IMR-90 (cell line): ENCODE results near the gene KAZN. TPM values are rescaled to one million over a fixed set of nuclear protein-coding genes. Genes with fewer than 3 reads are reported as not detected.
A peak's percentile ranks its signal among the peaks of the same experiment; 100 is the strongest.

Experiments used
- ATAC-seq: fragments of 200-7000 bp; cut with Tn5 transposase; 2 replicates; pipeline ENCODE4 v1.9.1; 2020; ENCODE audit warnings: low read depth, mild to moderate bottlenecking, moderate library complexity
- BruUV-seq: library from RNA; stranded (reverse); fragments of 400-500 nt; replicated peaks from 2 replicates; lab custom pipeline; 2021; lab: Mats Ljungman, UMichigan
- CTCF ChIA-PET: fragments of 300-600 bp; formaldehyde crosslinking; extraction: SDS; loops from one replicate; lab custom pipeline; 2021; ENCODE audit warnings: antibody characterized with exemption; lab: Yijun Ruan, JAX
- POLR2A ChIA-PET: fragments of 300-600 bp; sonication (Branson Sonifier 250); formaldehyde crosslinking; loops from one replicate; lab custom pipeline; 2022; ENCODE audit warnings: antibody characterized with exemption; ENCODE audit not compliant: unreplicated experiment; lab: Charles Lee
- DNase-seq: peaks from one replicate; pipeline ENCODE4 v3.0.0; 2013
- H2AFZ ChIP-seq: replicated peaks from 2 replicates; pipeline ENCODE3; 2013; ENCODE audit warnings: low read length, mild to moderate bottlenecking; ENCODE audit not compliant: poor library complexity
- H2AK5ac ChIP-seq: 2 replicates; pipeline ENCODE4 v1.6.1; 2013; ENCODE audit warnings: low read depth, low read length, inconsistent platforms
- H2AK9ac ChIP-seq: replicated peaks from 2 replicates; pipeline ENCODE3; 2013; ENCODE audit warnings: mild to moderate bottlenecking, low read depth, low read length, moderate library complexity; ENCODE audit not compliant: poor library complexity
- H2BK120ac ChIP-seq: 2 replicates; pipeline ENCODE4 v1.6.1; 2013; ENCODE audit warnings: low read depth, low read length, inconsistent platforms
- H2BK15ac ChIP-seq: 3 replicates; pipeline ENCODE4 v1.6.1; 2013; ENCODE audit warnings: low read depth, low read length, inconsistent platforms
- H2BK20ac ChIP-seq: 2 replicates; pipeline ENCODE4 v1.6.1; 2013; ENCODE audit warnings: low read depth, mild to moderate bottlenecking, inconsistent platforms, low read length, moderate library complexity
- H2BK5ac ChIP-seq: 2 replicates; pipeline ENCODE4 v1.6.1; 2013; ENCODE audit warnings: mild to moderate bottlenecking, low read depth, low read length, inconsistent platforms; ENCODE audit not compliant: poor library complexity, severe bottlenecking
- H3K14ac ChIP-seq: replicated peaks from 2 replicates; pipeline ENCODE4 v1.6.1; 2013; ENCODE audit warnings: low read depth, low read length, inconsistent platforms
- H3K18ac ChIP-seq: 2 replicates; pipeline ENCODE4 v1.6.1; 2013; ENCODE audit warnings: low read depth, low read length, control low read depth
- H3K23ac ChIP-seq: 2 replicates; pipeline ENCODE4 v1.6.1; 2013; ENCODE audit warnings: low read depth, low read length, inconsistent platforms
- H3K27ac ChIP-seq: 2 replicates; pipeline ENCODE4 v1.5.1; 2013; ENCODE audit warnings: mild to moderate bottlenecking, control low read depth, low read length; ENCODE audit not compliant: insufficient read depth
- H3K27me3 ChIP-seq: 2 replicates; pipeline ENCODE4 v1.6.1; 2013; ENCODE audit warnings: low read length; ENCODE audit not compliant: control insufficient read depth, insufficient read depth
- H3K36me3 ChIP-seq: 2 replicates; pipeline ENCODE4 v1.6.1; 2013; ENCODE audit warnings: low read length, mixed read lengths; ENCODE audit not compliant: control insufficient read depth, insufficient read depth
- H3K4ac ChIP-seq: 2 replicates; pipeline ENCODE4 v1.6.1; 2013; ENCODE audit warnings: low read depth, low read length, inconsistent platforms
- H3K4me1 ChIP-seq: 2 replicates; pipeline ENCODE4 v1.6.1; 2013; ENCODE audit warnings: low read length, mixed read lengths; ENCODE audit not compliant: control insufficient read depth, insufficient read depth
- H3K4me2 ChIP-seq: 2 replicates; pipeline ENCODE4 v1.6.1; 2013; ENCODE audit warnings: low read depth, mild to moderate bottlenecking, control low read depth, low read length, moderate library complexity
- H3K4me3 ChIP-seq: 2 replicates; pipeline ENCODE4 v1.5.1; 2013; ENCODE audit warnings: low read depth, mild to moderate bottlenecking, control low read depth, low read length, moderate library complexity; ENCODE audit not compliant: insufficient read depth
- H3K56ac ChIP-seq: 2 replicates; pipeline ENCODE4 v1.6.1; 2013; ENCODE audit warnings: low read length, inconsistent platforms; ENCODE audit not compliant: insufficient read depth; ENCODE audit errors: extremely low read depth
- H3K79me1 ChIP-seq, 2 experiments: 2 replicates each; pipeline ENCODE4 v1.6.1; 2013; ENCODE audit warnings: low read length in 2 of 2, inconsistent platforms in 1 of 2, low read depth in 1 of 2
- H3K9ac ChIP-seq: 2 replicates; pipeline ENCODE4 v1.6.1; 2013; ENCODE audit warnings: low read depth, low read length, control low read depth
- H3K9me1 ChIP-seq: 2 replicates; pipeline ENCODE4 v1.6.1; 2013; ENCODE audit warnings: low read length, inconsistent platforms; ENCODE audit not compliant: insufficient read depth
- H3K9me3 ChIP-seq: 2 replicates; pipeline ENCODE4 v1.6.1; 2013; ENCODE audit warnings: low read length; ENCODE audit not compliant: control insufficient read depth, insufficient read depth
- H4K20me1 ChIP-seq: 2 replicates; pipeline ENCODE4 v1.6.1; 2013; ENCODE audit warnings: low read length, inconsistent platforms; ENCODE audit not compliant: insufficient read depth
- H4K5ac ChIP-seq: 2 replicates; pipeline ENCODE4 v1.6.1; 2013; ENCODE audit warnings: mild to moderate bottlenecking, low read depth, low read length, control low read depth
- H4K8ac ChIP-seq, 2 experiments: 2 replicates each; pipeline ENCODE4 v1.6.1; 2013; ENCODE audit warnings: low read depth in 2 of 2, low read length in 2 of 2, control low read depth in 1 of 2, inconsistent platforms in 1 of 2
- H4K91ac ChIP-seq: 2 replicates; pipeline ENCODE4 v1.6.1; 2013; ENCODE audit warnings: low read depth, low read length, inconsistent platforms; ENCODE audit not compliant: insufficient read depth
- BHLHE40 ChIP-seq: fragments of 150-350 bp; IDR thresholded peaks from 2 replicates; pipeline ENCODE4 v1.6.1; 2016; ENCODE audit warnings: mild to moderate bottlenecking, low read depth, low read length
- CEBPB ChIP-seq: IDR thresholded peaks from 2 replicates; pipeline ENCODE4 v1.6.1; 2012; ENCODE audit warnings: low read depth, low read length, improper control_type of control experiment
- CHD1 ChIP-seq: IDR thresholded peaks from 2 replicates; pipeline ENCODE4 v1.6.1; 2012; ENCODE audit warnings: low read depth, low read length, improper control_type of control experiment
- FOS ChIP-seq: fragments of 150-350 bp; IDR thresholded peaks from 2 replicates; pipeline ENCODE4 v1.6.1; 2016; ENCODE audit warnings: low read depth, low read length
- MAFK ChIP-seq: IDR thresholded peaks from 2 replicates; pipeline ENCODE4 v1.6.1; 2012; ENCODE audit warnings: low read depth, low read length, improper control_type of control experiment
- MXI1 ChIP-seq: IDR thresholded peaks from 2 replicates; pipeline ENCODE4 v1.6.1; 2012; ENCODE audit warnings: low read depth, mild to moderate bottlenecking, low read length, moderate library complexity, borderline replicate concordance
- NFE2L2 ChIP-seq: fragments of 150-350 bp; IDR thresholded peaks from 2 replicates; pipeline ENCODE4 v1.6.1; 2016; ENCODE audit warnings: low read depth, mild to moderate bottlenecking, low read length
- POLR2A ChIP-seq: IDR thresholded peaks from 2 replicates; pipeline ENCODE4 v1.6.1; 2012; ENCODE audit warnings: mild to moderate bottlenecking, low read depth, low read length
- RAD21 ChIP-seq: IDR thresholded peaks from 2 replicates; pipeline ENCODE4 v1.6.1; 2012; ENCODE audit warnings: low read length, improper control_type of control experiment
- RCOR1 ChIP-seq: IDR thresholded peaks from 2 replicates; pipeline ENCODE4 v1.6.1; 2012; ENCODE audit warnings: mild to moderate bottlenecking, low read length, improper control_type of control experiment; ENCODE audit not compliant: insufficient replicate concordance
- RFX5 ChIP-seq: IDR thresholded peaks from 2 replicates; pipeline ENCODE4 v1.8.0; 2012; ENCODE audit warnings: low read depth, mild to moderate bottlenecking, low read length, moderate library complexity
- SMC3 ChIP-seq: fragments of 150-350 bp; IDR thresholded peaks from 2 replicates; pipeline ENCODE4 v1.6.1; 2016; ENCODE audit warnings: low read depth, mild to moderate bottlenecking, antibody characterized with exemption, low read length, moderate library complexity
- WGBS, 2 experiments: methylation state at CpG; one replicate each; pipeline versions ENCODE4 v1.1.5 to v1.1.7; 2013; ENCODE audit warnings: missing lambda C conversion rate in 2 of 2; ENCODE audit not compliant: insufficient read length in 1 of 2; ENCODE audit errors: extremely low coverage in 2 of 2; 5-methylcytosine and 5-hydroxymethylcytosine counted together
- dilution Hi-C: fragments of 300-500 bp; cut with HindIII; formaldehyde crosslinking; loops from one replicate; pipeline ENCODE4 v1.14.3; 2018; ENCODE audit warnings: low sequenced_read_pairs; ENCODE audit not compliant: unreplicated experiment
- in situ Hi-C: fragments of 300-500 bp; cut with MboI; formaldehyde crosslinking; loops from 3 replicates; pipeline ENCODE4 v1.14.3; 2019; ENCODE audit warnings: low sequenced_read_pairs, inconsistent platforms, mixed read lengths
- intact Hi-C: fragments of 100-400 bp; cut with micrococcal nuclease; formaldehyde crosslinking; loops from 2 replicates; pipeline ENCODE4 v1.10.0; 2022
- polyA plus RNA-seq, 3 experiments: library from polyadenylated mRNA; depleted of rRNA; stranded (reverse); fragments of >200 nt; gene quantifications; 2 replicates each; pipeline ENCODE4 v1.2.3, GENCODE V29; 2012; ENCODE audit warnings: low replicate concordance in 1 of 3
- total RNA-seq: library from RNA; depleted of rRNA; stranded (reverse); fragments of >200 nt; gene quantifications from 2 replicates; pipeline ENCODE4 v1.2.3, GENCODE V29; 2012
- TF ChIP-seq, protein P1 (sequence below): fragments of 150-350 bp; IDR thresholded peaks from 2 replicates; pipeline ENCODE4 v1.6.1; 2016; ENCODE audit warnings: low read depth, mild to moderate bottlenecking, low read length, moderate library complexity, borderline replicate concordance
- TF ChIP-seq, protein P2 (sequence below): conservative IDR thresholded peaks from 2 replicates; pipeline ENCODE4 v1.5.1; 2012; ENCODE audit warnings: mild to moderate bottlenecking, low read depth, low read length, improper control_type of control experiment
- TF ChIP-seq, protein P3 (sequence below): fragments of 150-350 bp; IDR thresholded peaks from 2 replicates; pipeline ENCODE4 v1.6.1; 2017; ENCODE audit warnings: mild to moderate bottlenecking, antibody characterized with exemption, low read length, low read depth

Gene KAZN
- total and polyA plus RNA-seq, 2 of the 4 experiments (the other 2 are of a cell fraction), result 5.2 to 10.5 TPM

DNA sequence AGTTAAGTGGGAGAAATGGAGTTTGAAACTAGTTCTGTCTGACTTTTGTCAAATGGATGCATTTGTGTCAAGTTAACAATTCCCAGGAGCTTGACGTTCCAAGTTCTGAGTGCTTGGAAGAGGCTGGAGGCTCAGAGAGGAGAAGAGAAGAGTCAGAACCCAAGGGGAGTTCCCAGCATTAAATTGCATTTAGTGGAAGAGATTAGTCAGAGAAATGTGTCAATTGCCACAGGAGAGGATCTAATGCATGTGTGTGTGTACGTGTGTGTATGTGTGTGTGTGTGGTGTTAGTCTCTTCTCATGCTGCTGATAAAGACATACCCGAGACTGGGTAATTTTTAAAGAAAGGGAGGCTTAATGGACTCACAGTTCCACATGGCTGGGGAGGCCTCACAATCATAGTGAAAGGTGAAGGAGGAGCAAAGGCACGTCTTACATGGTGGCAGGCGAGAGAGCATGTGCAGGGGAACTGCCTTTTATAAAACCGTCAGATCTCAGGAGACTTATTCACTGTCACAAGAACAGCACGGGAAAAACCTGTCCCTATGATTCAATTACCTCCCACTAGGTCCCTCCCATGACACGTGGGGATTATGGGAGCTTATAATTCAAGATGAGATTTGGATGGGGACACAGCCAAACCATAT is 453.5 kb downstream of the KAZN start:
- peaks cover 15% of the 10 kb centered on the region; the same call in 1 of the 2 replicates for H3K36me3 ChIP-seq
- H4K8ac ChIP-seq, result no peak overlapping the region
- H2BK15ac ChIP-seq, result no peak overlapping the region
- no peak overlapping the region for H3K27ac ChIP-seq
- no peak overlapping the region for H2BK5ac ChIP-seq
- H4K91ac ChIP-seq, result no peak overlapping the region
- no peak overlapping the region for H2BK20ac ChIP-seq
- intact Hi-C loops (no loop called here), dilution Hi-C loops (no loop called here), in situ Hi-C loops (no loop called here)
- no peak overlapping the region for H2AK5ac ChIP-seq
- ATAC-seq (no peak), DNase-seq (peak; percentile 22)
- H3K9ac ChIP-seq, result no peak overlapping the region
- no peak overlapping the region for H3K18ac ChIP-seq
- H3K4me3 ChIP-seq, result no peak overlapping the region
- no peak overlapping the region for H3K4ac ChIP-seq
- BruUV-seq, result no TSS peak
- CTCF ChIA-PET, result no interaction called here
- no peak overlapping the region for H3K23ac ChIP-seq
- H2BK120ac ChIP-seq, result no peak overlapping the region
- H3K9me1 ChIP-seq, result no peaks in the 10 kb centered on the region
- H3K9me3 ChIP-seq, result no peaks in the 10 kb centered on the region
- peaks cover 9% of the 10 kb centered on the region for H4K20me1 ChIP-seq
- no peak overlapping the region for H2AK9ac ChIP-seq
- TF ChIP-seq POLR2A, result no peak
- TF ChIP-seq RCOR1, result no peak
- no peak for TF ChIP-seq RAD21
- no peak for TF ChIP-seq CEBPB
- TF ChIP-seq, protein P1, sequence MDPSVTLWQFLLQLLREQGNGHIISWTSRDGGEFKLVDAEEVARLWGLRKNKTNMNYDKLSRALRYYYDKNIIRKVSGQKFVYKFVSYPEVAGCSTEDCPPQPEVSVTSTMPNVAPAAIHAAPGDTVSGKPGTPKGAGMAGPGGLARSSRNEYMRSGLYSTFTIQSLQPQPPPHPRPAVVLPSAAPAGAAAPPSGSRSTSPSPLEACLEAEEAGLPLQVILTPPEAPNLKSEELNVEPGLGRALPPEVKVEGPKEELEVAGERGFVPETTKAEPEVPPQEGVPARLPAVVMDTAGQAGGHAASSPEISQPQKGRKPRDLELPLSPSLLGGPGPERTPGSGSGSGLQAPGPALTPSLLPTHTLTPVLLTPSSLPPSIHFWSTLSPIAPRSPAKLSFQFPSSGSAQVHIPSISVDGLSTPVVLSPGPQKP, result no peak
- no peak for TF ChIP-seq MAFK
- TF ChIP-seq, protein P2, sequence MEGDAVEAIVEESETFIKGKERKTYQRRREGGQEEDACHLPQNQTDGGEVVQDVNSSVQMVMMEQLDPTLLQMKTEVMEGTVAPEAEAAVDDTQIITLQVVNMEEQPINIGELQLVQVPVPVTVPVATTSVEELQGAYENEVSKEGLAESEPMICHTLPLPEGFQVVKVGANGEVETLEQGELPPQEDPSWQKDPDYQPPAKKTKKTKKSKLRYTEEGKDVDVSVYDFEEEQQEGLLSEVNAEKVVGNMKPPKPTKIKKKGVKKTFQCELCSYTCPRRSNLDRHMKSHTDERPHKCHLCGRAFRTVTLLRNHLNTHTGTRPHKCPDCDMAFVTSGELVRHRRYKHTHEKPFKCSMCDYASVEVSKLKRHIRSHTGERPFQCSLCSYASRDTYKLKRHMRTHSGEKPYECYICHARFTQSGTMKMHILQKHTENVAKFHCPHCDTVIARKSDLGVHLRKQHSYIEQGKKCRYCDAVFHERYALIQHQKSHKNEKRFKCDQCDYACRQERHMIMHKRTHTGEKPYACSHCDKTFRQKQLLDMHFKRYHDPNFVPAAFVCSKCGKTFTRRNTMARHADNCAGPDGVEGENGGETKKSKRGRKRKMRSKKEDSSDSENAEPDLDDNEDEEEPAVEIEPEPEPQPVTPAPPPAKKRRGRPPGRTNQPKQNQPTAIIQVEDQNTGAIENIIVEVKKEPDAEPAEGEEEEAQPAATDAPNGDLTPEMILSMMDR, result no peak
- TF ChIP-seq RFX5, result no peak
- TF ChIP-seq NFE2L2, result no peak
- TF ChIP-seq FOS, result no peak
- TF ChIP-seq SMC3, result no peak
- no peak for TF ChIP-seq CHD1
- no peak for TF ChIP-seq BHLHE40
- TF ChIP-seq, protein P3, sequence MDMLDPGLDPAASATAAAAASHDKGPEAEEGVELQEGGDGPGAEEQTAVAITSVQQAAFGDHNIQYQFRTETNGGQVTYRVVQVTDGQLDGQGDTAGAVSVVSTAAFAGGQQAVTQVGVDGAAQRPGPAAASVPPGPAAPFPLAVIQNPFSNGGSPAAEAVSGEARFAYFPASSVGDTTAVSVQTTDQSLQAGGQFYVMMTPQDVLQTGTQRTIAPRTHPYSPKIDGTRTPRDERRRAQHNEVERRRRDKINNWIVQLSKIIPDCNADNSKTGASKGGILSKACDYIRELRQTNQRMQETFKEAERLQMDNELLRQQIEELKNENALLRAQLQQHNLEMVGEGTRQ, result no peak
- no peak for TF ChIP-seq MXI1
- H3K4me1 ChIP-seq, result no peaks in the 10 kb centered on the region
- WGBS, 2 experiments, result 94% methylated on average over 2 of the region's 8 CpGs; no CpG with 5 or more reads in 1 of the 2 experiments
- H3K27me3 ChIP-seq, result no peaks in the 10 kb centered on the region
- H3K79me1 ChIP-seq, result peaks cover 3 to 11% of the 10 kb centered on the region in 2 experiments; a peak in 3 of 4 replicates
- no peak overlapping the region for H3K14ac ChIP-seq
- H3K4me2 ChIP-seq, result no peak overlapping the region
- POLR2A ChIA-PET, result no interaction called here
- H2AFZ ChIP-seq, result no peak overlapping the region
- no peak overlapping the region for H4K5ac ChIP-seq
- H3K56ac ChIP-seq, result no peak overlapping the region
